Measurements from ENCODE around the gene TSPYL1.

GRCh38 chr6:116323863-116324262, 44.1 kb upstream of the TSPYL1 start:
- no peak for TF ChIP-seq POLR2A (IDR thresholded peaks at IDR 0.05)
- TF ChIP-seq, protein P1, sequence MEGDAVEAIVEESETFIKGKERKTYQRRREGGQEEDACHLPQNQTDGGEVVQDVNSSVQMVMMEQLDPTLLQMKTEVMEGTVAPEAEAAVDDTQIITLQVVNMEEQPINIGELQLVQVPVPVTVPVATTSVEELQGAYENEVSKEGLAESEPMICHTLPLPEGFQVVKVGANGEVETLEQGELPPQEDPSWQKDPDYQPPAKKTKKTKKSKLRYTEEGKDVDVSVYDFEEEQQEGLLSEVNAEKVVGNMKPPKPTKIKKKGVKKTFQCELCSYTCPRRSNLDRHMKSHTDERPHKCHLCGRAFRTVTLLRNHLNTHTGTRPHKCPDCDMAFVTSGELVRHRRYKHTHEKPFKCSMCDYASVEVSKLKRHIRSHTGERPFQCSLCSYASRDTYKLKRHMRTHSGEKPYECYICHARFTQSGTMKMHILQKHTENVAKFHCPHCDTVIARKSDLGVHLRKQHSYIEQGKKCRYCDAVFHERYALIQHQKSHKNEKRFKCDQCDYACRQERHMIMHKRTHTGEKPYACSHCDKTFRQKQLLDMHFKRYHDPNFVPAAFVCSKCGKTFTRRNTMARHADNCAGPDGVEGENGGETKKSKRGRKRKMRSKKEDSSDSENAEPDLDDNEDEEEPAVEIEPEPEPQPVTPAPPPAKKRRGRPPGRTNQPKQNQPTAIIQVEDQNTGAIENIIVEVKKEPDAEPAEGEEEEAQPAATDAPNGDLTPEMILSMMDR (IDR thresholded peaks at IDR 0.05): no peak

Measured in thyroid gland (tissue), 4 donors.